K562 (cell line): ENCODE results near the gene LONP1. TPM values are rescaled to one million over a fixed set of nuclear protein-coding genes. Genes with fewer than 3 reads are reported as not detected.

Source experiments
- BHLHE40 ChIP-seq: IDR thresholded peaks from 2 replicates; pipeline ENCODE4 v1.6.1; 2011; ENCODE audit warnings: low read length, improper control_type of control experiment
- CBFA2T2 ChIP-seq: fragments of 450-650 bp; conservative IDR thresholded peaks from 2 replicates; pipeline ENCODE4 v1.6.1; 2017; ENCODE audit warnings: mild to moderate bottlenecking
- FIP1L1 ChIP-seq: fragments of 200-400 bp; formaldehyde crosslinking; IDR thresholded peaks from 2 replicates; pipeline ENCODE4 v1.6.1; 2018; ENCODE audit warnings: mild to moderate bottlenecking, low read depth, low read length; ENCODE audit not compliant: poor library complexity, severe bottlenecking
- HLTF ChIP-seq: fragments of 450-650 bp; IDR thresholded peaks from 2 replicates; pipeline ENCODE4 v1.6.1; 2016
- NFATC3 ChIP-seq: fragments of 450-650 bp; IDR thresholded peaks from 2 replicates; pipeline ENCODE4 v1.6.1; 2017; ENCODE audit warnings: mild to moderate bottlenecking
- POU5F1 ChIP-seq: fragments of 150-350 bp; IDR thresholded peaks from 2 replicates; pipeline ENCODE4 v1.6.1; 2014; ENCODE audit warnings: borderline replicate concordance, low read length, low read depth, mild to moderate bottlenecking; ENCODE audit not compliant: partially characterized antibody
- RBBP5 ChIP-seq: fragments of 200-600 bp; sonication (generic); IDR thresholded peaks from 2 replicates; pipeline ENCODE4 v1.6.1; 2012; ENCODE audit warnings: borderline replicate concordance, mild to moderate bottlenecking, low read length, control low read depth, inconsistent platforms; ENCODE audit not compliant: insufficient read depth, poor library complexity, severe bottlenecking
- TEAD4 ChIP-seq, 2 experiments: sonication (generic) in 1 of 2; formaldehyde crosslinking in 1 of 2; IDR thresholded peaks; 2 replicates each; pipeline versions ENCODE4 v1.6.1 to v1.8.0; 2012 to 2022; ENCODE audit warnings: borderline replicate concordance in 1 of 2, inconsistent platforms in 1 of 2, low read length in 1 of 2, mild to moderate bottlenecking in 1 of 2, missing genetic modification reagents in 1 of 2
- THRAP3 ChIP-seq: fragments of 450-650 bp; IDR thresholded peaks from 2 replicates; pipeline ENCODE4 v1.6.1; 2016; ENCODE audit warnings: mild to moderate bottlenecking, inconsistent platforms, borderline replicate concordance
- ZBTB7A ChIP-seq: IDR thresholded peaks from 2 replicates; pipeline ENCODE4 v1.6.1; 2011; ENCODE audit warnings: low read depth, mild to moderate bottlenecking, low read length, moderate library complexity, borderline replicate concordance; ENCODE audit not compliant: control insufficient read depth
- ZFP1 ChIP-seq: fragments of 450-650 bp; formaldehyde crosslinking; IDR thresholded peaks from 2 replicates; pipeline ENCODE4 v1.4.0; 2020; ENCODE audit warnings: mild to moderate bottlenecking, mixed read lengths
- ZNF644 ChIP-seq: fragments of 200-800 bp; sonication (Bioruptor generic); IDR thresholded peaks from 2 replicates; pipeline ENCODE4 v1.6.1; 2016; ENCODE audit warnings: low read depth, missing genetic modification characterization, missing compliant biosample characterization
- polyA plus RNA-seq, 8 experiments: library from polyadenylated mRNA; depleted of rRNA in 4 of 8; stranded (reverse) in 5 of 8; unstranded in 3 of 8; fragments of >200 nt; fragmentation: Nextera tagmentation in 2 of 8; fragmentation: Illumina TruSeq in 1 of 8; extraction: Ambion mirVana in 2 of 8; extraction: Trizol in 1 of 8; gene quantifications; 2 replicates each; pipeline versions ENCODE4 v1.2.1 to v1.2.3, GENCODE V29; 2011 to 2014; ENCODE audit warnings: inconsistent platforms in 1 of 8, missing spikeins in 1 of 8
- total RNA-seq, 7 experiments: library from RNA; depleted of rRNA in 6 of 7; stranded (reverse); fragments of >200 nt in 6 of 7; fragmentation: Illumina TruSeq in 2 of 7; extraction: Trizol in 2 of 7; gene quantifications; 2 replicates each; pipeline versions ENCODE4 v1.2.1 to v1.2.3, GENCODE V29; 2011 to 2021; ENCODE audit warnings: low replicate concordance in 1 of 7
- TF ChIP-seq, protein P1 (sequence below), 3 experiments: fragments of 200-800 bp in 1 of 3; fragments of 250-450 bp in 1 of 3; fragments of 450-650 bp in 1 of 3; sonication (Bioruptor Pico) in 1 of 3; sonication (Bioruptor generic) in 1 of 3; formaldehyde crosslinking in 1 of 3; IDR thresholded peaks; 2 replicates each; pipeline versions ENCODE4 v1.6.1 to v1.8.0; 2016 to 2022; ENCODE audit warnings: mild to moderate bottlenecking in 2 of 3, missing genetic modification characterization in 2 of 3, missing compliant biosample characterization in 1 of 3, moderate library complexity in 1 of 3
- TF ChIP-seq, protein P2 (sequence below): fragments of 450-650 bp; IDR thresholded peaks from 2 replicates; pipeline ENCODE4 v1.6.1; 2017; ENCODE audit warnings: antibody characterized with exemption, mild to moderate bottlenecking
- TF ChIP-seq, protein P3 (sequence below): sonication (generic); formaldehyde crosslinking; IDR thresholded peaks from 2 replicates; pipeline ENCODE4 v1.8.0; 2022; ENCODE audit warnings: mild to moderate bottlenecking, low read depth, missing genetic modification reagents

The LONP1 gene
- total and polyA plus RNA-seq, 9 of the 15 experiments (the other 6 are each of a cell fraction or from before 2014, with no cell fraction given) = 1.1 to 238 (median 84.5) TPM

DNA sequence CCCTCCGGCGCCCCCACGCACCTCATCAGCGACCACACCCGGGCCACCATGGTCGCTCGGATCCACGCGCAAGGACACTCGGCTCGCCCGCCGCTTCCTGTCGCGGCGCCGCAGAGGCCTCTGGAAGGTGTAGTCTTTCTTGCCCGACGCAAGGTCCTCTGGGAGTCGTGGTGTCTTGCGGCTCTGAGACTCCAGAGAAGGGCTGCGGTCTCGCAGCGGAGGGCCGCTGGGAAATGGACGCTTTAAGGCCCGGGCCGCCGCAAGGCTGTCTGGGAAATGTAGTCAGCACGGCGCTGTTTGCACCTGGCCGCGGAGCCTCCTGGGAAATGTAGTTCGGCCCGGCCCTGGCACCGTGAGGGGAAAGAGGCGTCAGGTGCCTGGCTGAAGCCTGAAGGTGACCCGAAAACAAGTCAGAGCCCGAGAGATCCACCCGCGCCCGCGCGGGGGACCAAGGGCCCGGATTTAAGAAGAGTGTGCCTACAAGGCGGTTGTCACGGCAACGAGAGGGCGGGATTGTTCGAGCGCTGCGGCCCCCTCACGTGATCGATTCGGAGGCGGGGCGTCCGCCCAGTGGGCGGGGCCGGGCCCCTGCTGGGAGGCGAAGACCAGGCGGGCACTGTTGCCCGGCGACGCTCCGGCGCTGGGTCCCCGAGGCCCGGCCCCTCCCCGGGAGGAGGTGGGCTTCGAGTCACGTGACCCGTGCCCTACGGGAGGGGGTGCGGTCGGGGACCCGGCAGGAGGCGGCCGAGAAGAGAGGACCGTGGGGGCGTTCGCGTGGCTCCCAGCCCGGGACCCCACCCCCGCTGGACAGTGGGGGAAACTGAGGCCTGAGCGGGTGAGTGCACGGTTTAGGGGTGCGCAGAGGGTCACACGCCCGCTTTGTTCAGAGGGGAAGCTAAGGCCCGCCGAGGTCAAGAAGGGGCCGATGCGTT is 39.2 kb downstream of the LONP1 start, which contains the start of the genes HSD11B1L and MICOS13 (continued):
- TF ChIP-seq, protein P1, sequence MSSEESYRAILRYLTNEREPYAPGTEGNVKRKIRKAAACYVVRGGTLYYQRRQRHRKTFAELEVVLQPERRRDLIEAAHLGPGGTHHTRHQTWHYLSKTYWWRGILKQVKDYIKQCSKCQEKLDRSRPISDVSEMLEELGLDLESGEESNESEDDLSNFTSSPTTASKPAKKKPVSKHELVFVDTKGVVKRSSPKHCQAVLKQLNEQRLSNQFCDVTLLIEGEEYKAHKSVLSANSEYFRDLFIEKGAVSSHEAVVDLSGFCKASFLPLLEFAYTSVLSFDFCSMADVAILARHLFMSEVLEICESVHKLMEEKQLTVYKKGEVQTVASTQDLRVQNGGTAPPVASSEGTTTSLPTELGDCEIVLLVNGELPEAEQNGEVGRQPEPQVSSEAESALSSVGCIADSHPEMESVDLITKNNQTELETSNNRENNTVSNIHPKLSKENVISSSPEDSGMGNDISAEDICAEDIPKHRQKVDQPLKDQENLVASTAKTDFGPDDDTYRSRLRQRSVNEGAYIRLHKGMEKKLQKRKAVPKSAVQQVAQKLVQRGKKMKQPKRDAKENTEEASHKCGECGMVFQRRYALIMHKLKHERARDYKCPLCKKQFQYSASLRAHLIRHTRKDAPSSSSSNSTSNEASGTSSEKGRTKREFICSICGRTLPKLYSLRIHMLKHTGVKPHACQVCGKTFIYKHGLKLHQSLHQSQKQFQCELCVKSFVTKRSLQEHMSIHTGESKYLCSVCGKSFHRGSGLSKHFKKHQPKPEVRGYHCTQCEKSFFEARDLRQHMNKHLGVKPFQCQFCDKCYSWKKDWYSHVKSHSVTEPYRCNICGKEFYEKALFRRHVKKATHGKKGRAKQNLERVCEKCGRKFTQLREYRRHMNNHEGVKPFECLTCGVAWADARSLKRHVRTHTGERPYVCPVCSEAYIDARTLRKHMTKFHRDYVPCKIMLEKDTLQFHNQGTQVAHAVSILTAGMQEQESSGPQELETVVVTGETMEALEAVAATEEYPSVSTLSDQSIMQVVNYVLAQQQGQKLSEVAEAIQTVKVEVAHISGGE (CRISPR knock-in tag; IDR thresholded peaks at IDR 0.05) = peak in 2 of 3 experiments; percentile 56 to 95; a peak in 3 of 6 replicates
- TF ChIP-seq TEAD4 (IDR thresholded peaks at IDR 0.05; ENCODE audit: low read length) (peak; percentile 40; the same call in 1 of the 2 replicates), TEAD4 (CRISPR knock-in tag; IDR thresholded peaks at IDR 0.05; ENCODE audit: borderline replicate concordance) (no peak), HLTF (no peak), ZBTB7A (peak; percentile 85), FIP1L1 (peak; percentile 46), THRAP3 (no peak), BHLHE40 (peak; percentile 94), POU5F1 (peak; percentile 59), NFATC3 (no peak), RBBP5 (no peak), CBFA2T2 (peak; percentile 86), ZFP1 (CRISPR knock-in tag) (no peak), ZNF644 (tag) (peak; percentile 96)
- TF ChIP-seq, protein P2, sequence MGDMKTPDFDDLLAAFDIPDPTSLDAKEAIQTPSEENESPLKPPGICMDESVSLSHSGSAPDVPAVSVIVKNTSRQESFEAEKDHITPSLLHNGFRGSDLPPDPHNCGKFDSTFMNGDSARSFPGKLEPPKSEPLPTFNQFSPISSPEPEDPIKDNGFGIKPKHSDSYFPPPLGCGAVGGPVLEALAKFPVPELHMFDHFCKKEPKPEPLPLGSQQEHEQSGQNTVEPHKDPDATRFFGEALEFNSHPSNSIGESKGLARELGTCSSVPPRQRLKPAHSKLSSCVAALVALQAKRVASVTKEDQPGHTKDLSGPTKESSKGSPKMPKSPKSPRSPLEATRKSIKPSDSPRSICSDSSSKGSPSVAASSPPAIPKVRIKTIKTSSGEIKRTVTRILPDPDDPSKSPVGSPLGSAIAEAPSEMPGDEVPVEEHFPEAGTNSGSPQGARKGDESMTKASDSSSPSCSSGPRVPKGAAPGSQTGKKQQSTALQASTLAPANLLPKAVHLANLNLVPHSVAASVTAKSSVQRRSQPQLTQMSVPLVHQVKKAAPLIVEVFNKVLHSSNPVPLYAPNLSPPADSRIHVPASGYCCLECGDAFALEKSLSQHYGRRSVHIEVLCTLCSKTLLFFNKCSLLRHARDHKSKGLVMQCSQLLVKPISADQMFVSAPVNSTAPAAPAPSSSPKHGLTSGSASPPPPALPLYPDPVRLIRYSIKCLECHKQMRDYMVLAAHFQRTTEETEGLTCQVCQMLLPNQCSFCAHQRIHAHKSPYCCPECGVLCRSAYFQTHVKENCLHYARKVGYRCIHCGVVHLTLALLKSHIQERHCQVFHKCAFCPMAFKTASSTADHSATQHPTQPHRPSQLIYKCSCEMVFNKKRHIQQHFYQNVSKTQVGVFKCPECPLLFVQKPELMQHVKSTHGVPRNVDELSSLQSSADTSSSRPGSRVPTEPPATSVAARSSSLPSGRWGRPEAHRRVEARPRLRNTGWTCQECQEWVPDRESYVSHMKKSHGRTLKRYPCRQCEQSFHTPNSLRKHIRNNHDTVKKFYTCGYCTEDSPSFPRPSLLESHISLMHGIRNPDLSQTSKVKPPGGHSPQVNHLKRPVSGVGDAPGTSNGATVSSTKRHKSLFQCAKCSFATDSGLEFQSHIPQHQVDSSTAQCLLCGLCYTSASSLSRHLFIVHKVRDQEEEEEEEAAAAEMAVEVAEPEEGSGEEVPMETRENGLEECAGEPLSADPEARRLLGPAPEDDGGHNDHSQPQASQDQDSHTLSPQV = peak; percentile 84; the same call in 1 of the 2 replicates
- TF ChIP-seq, protein P3, sequence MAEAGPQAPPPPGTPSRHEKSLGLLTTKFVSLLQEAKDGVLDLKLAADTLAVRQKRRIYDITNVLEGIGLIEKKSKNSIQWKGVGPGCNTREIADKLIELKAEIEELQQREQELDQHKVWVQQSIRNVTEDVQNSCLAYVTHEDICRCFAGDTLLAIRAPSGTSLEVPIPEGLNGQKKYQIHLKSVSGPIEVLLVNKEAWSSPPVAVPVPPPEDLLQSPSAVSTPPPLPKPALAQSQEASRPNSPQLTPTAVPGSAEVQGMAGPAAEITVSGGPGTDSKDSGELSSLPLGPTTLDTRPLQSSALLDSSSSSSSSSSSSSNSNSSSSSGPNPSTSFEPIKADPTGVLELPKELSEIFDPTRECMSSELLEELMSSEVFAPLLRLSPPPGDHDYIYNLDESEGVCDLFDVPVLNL (CRISPR knock-in tag) = no peak
